ENCODE data around the gene VEGFA. TPM values are rescaled to one million over a fixed set of nuclear protein-coding genes. Genes with fewer than 3 reads are reported as not detected.

VEGFA gene
- total RNA-seq, 1 experiment from 2014 or later: 80.2 TPM

DNA sequence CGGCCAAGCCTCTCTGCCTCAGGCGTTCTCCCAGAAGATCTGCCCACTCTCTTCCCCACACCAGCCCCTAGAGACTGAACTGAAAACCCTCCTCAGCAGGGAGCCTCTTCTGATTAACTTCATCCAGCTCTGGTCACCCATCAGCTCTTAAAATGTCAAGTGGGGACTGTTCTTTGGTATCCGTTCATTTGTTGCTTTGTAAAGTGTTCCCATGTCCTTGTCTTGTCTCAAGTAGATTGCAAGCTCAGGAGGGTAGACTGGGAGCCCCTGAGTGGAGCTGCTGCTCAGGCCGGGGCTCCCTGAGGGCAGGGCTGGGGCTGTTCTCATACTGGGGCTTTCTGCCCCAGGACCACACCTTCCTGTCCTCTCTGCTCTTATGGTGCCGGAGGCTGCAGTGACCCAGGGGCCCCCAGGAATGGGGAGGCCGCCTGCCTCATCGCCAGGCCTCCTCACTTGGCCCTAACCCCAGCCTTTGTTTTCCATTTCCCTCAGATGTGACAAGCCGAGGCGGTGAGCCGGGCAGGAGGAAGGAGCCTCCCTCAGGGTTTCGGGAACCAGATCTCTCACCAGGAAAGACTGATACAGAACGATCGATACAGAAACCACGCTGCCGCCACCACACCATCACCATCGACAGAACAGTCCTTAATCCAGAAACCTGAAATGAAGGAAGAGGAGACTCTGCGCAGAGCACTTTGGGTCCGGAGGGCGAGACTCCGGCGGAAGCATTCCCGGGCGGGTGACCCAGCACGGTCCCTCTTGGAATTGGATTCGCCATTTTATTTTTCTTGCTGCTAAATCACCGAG lies 14.2 kb downstream of the VEGFA start:
- Histone ChIP-seq H3K4me3 (no peak overlapping the region), H3K36me3 (peaks cover 61% of the 10 kb centered on the region), H3K4me1 (replicated peaks) (no peaks in the 10 kb centered on the region), H3K27me3 (replicated peaks) (no peaks in the 10 kb centered on the region), H3K27ac (no peak overlapping the region), H3K9me3 (replicated peaks) (no peaks in the 10 kb centered on the region)
- no peak for DNase-seq (ENCODE audit: low read depth in 1 of 2, low spot score in 2 of 2)

GRCh38 chr6:43785220-43785752 lies 15.3 kb downstream of the VEGFA start:
- Histone ChIP-seq H3K9me3 (replicated peaks) (no peaks in the 10 kb centered on the region), H3K4me3 (no peak overlapping the region), H3K36me3 (peaks cover 51% of the 10 kb centered on the region), H3K4me1 (replicated peaks) (no peaks in the 10 kb centered on the region), H3K27me3 (replicated peaks) (no peaks in the 10 kb centered on the region), H3K27ac (no peak overlapping the region)
- DNase-seq (ENCODE audit: low read depth in 1 of 2, low spot score in 2 of 2): no peak

DNA sequence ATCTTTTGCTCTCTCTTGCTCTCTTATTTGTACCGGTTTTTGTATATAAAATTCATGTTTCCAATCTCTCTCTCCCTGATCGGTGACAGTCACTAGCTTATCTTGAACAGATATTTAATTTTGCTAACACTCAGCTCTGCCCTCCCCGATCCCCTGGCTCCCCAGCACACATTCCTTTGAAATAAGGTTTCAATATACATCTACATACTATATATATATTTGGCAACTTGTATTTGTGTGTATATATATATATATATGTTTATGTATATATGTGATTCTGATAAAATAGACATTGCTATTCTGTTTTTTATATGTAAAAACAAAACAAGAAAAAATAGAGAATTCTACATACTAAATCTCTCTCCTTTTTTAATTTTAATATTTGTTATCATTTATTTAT lies 15.9 kb downstream of the VEGFA start:
- no peaks in the 10 kb centered on the region for H3K27me3 ChIP-seq (replicated peaks)
- H3K36me3 ChIP-seq: peaks cover 44% of the 10 kb centered on the region
- H3K4me3 ChIP-seq: no peak overlapping the region
- H3K4me1 ChIP-seq (replicated peaks): no peaks in the 10 kb centered on the region
- DNase-seq (ENCODE audit: low read depth in 1 of 2, low spot score in 2 of 2): no peak
- H3K27ac ChIP-seq: no peak overlapping the region
- no peaks in the 10 kb centered on the region for H3K9me3 ChIP-seq (replicated peaks)

DNA sequence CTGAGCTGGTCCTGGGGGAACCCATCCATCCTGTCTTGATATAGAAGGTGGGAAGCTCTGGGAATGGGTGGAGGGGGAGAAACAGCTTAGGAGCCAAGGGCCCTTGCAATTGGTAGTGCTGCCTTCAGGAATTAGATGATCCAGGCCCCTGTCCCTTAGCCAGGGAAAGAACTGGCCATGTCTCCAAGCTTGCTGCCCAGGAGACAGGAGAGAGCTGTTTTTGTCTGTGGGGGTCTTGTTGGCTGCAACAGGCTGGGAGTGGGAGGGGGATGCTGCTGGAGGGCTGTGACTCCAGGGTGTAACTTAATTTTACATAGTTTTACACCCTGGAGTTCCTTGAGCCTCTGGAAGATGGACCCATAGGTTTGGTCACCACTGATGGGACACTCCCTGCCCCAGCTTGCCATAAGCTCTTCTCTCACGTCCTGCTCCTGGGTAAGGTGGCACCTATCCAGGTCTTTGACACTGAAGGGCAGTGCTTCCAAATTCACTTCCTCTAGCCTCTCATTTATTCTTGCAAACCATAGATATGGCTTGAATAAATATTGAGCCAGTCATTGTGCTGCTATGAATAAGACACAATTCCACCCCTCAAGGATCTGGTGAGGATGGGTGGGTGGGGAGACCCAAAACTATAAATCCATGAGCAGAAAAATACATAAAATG lies 16.8 kb downstream of the VEGFA start:
- H3K4me1 ChIP-seq (replicated peaks): no peaks in the 10 kb centered on the region
- H3K9me3 ChIP-seq (replicated peaks): no peaks in the 10 kb centered on the region
- peaks cover 35% of the 10 kb centered on the region for H3K36me3 ChIP-seq
- H3K27ac ChIP-seq: no peak overlapping the region
- no peaks in the 10 kb centered on the region for H3K27me3 ChIP-seq (replicated peaks)
- DNase-seq (ENCODE audit: low read depth in 1 of 2, low spot score in 2 of 2): no peak
- no peak overlapping the region for H3K4me3 ChIP-seq

DNA sequence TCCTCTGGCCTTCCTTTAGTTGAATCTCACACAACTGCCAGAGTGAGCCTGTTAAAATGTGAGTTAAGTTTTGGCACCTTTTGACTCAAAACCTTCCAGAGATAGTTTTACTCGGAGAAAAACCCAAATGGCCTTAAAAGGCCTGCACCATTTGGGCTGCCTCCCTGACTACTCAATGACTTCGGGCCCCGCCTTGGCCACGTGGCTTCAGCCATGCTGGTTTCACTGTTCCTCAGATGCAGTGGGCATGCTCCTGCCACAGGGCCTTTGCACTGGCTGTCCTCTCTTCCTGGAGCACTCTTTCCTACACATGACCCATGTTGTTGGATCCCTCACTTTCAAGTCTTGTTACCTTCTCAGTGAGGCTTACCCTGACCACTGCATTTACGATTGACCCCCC lies 18.3 kb downstream of the VEGFA start:
- H3K4me1 ChIP-seq (replicated peaks): no peaks in the 10 kb centered on the region
- H3K9me3 ChIP-seq (replicated peaks): no peaks in the 10 kb centered on the region
- DNase-seq (ENCODE audit: low read depth in 1 of 2, low spot score in 2 of 2): no peak
- no peak overlapping the region for H3K27ac ChIP-seq
- peaks cover 20% of the 10 kb centered on the region for H3K36me3 ChIP-seq
- H3K4me3 ChIP-seq: no peak overlapping the region
- H3K27me3 ChIP-seq (replicated peaks): no peaks in the 10 kb centered on the region

- H3K4me3 ChIP-seq: no peak overlapping the region
- H3K4me1 ChIP-seq (replicated peaks): no peaks in the 10 kb centered on the region
- no peaks in the 10 kb centered on the region for H3K9me3 ChIP-seq (replicated peaks)
- H3K27ac ChIP-seq: no peak overlapping the region
- no peak for DNase-seq (ENCODE audit: low read depth in 1 of 2, low spot score in 2 of 2)
- no peaks in the 10 kb centered on the region for H3K27me3 ChIP-seq (replicated peaks)
- peaks cover 9% of the 10 kb centered on the region for H3K36me3 ChIP-seq
These were observed 19.4 kb downstream of the VEGFA start for GRCh38 chr6:43789447-43789846.

DNA sequence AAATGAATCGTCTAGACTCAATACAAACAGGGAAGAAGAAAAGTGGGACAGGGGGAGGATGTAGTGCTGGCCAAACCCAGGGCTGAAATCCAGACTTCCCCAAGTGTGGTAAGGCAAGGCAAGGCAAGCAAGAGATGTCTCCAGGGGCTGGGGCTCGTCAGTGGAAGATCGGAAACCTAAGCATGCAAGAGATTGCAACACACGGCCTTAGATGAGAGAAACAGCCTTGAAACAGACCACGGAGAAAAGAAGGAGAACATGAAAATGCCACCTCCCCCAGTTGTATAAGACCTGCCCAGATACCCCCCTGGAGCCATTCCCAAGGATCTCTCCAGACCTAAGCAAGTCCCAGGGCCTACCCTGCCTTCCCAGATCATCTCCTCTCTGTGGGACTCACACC lies 20.0 kb downstream of the VEGFA start:
- DNase-seq (ENCODE audit: low read depth in 1 of 2, low spot score in 2 of 2): no peak
- peaks cover 6% of the 10 kb centered on the region for H3K36me3 ChIP-seq
- no peak overlapping the region for H3K27ac ChIP-seq

GRCh38 chr6:43791745-43792422 lies 21.9 kb downstream of the VEGFA start:
- H3K27ac ChIP-seq: no peak overlapping the region
- DNase-seq (ENCODE audit: low read depth in 1 of 2, low spot score in 2 of 2): no peak
- no peaks in the 10 kb centered on the region for H3K9me3 ChIP-seq (replicated peaks)
- H3K4me3 ChIP-seq: no peak overlapping the region
- no peaks in the 10 kb centered on the region for H3K4me1 ChIP-seq (replicated peaks)
- no peaks in the 10 kb centered on the region for H3K27me3 ChIP-seq (replicated peaks)
- no peaks in the 10 kb centered on the region for H3K36me3 ChIP-seq

More for the DNA sequence above, 20.0 kb downstream of the VEGFA start:
- Histone ChIP-seq H3K4me3 (no peak overlapping the region), H3K9me3 (replicated peaks) (no peaks in the 10 kb centered on the region), H3K27me3 (replicated peaks) (no peaks in the 10 kb centered on the region), H3K4me1 (replicated peaks) (no peaks in the 10 kb centered on the region)

GRCh38 chr6:43793154-43793874 lies 23.3 kb downstream of the VEGFA start:
- no peak overlapping the region for H3K27ac ChIP-seq
- no peak for DNase-seq (ENCODE audit: low read depth in 1 of 2, low spot score in 2 of 2)
- no peaks in the 10 kb centered on the region for H3K27me3 ChIP-seq (replicated peaks)
- H3K36me3 ChIP-seq: no peaks in the 10 kb centered on the region
- H3K4me3 ChIP-seq: no peak overlapping the region
- no peaks in the 10 kb centered on the region for H3K9me3 ChIP-seq (replicated peaks)
- H3K4me1 ChIP-seq (replicated peaks): peaks cover 1% of the 10 kb centered on the region

DNA sequence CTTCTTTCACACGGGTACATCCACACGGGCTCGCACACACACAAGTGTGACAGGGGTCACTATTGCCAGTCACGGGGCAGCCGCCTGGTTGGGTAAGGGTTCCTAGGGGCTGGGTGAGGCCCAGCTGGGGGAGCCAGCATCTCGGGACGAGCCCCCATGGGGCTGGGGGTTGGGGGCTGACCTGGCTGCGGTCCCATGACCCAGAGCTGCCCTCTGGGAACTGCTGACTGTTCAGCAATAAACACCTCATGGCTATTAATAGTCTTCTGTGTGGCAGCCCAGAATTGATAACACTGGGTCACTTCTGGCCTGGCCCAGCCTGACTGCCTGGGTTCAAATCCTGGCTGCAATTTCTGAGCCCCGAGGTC lies 23.8 kb downstream of the VEGFA start:
- Histone ChIP-seq H3K36me3 (no peaks in the 10 kb centered on the region), H3K4me3 (no peak overlapping the region), H3K4me1 (replicated peaks) (peaks cover 7% of the 10 kb centered on the region), H3K27me3 (replicated peaks) (no peaks in the 10 kb centered on the region), H3K9me3 (replicated peaks) (no peaks in the 10 kb centered on the region), H3K27ac (no peak overlapping the region)
- DNase-seq (ENCODE audit: low read depth in 1 of 2, low spot score in 2 of 2): no peak

GRCh38 chr6:43795421-43795820 lies 25.4 kb downstream of the VEGFA start:
- no peak for DNase-seq (ENCODE audit: low read depth in 1 of 2, low spot score in 2 of 2)
- Histone ChIP-seq H3K36me3 (no peaks in the 10 kb centered on the region), H3K9me3 (replicated peaks) (no peaks in the 10 kb centered on the region)

GRCh38 chr6:43796168-43796567 lies 26.2 kb downstream of the VEGFA start:
- Histone ChIP-seq H3K9me3 (replicated peaks) (no peaks in the 10 kb centered on the region), H3K4me1 (replicated peaks) (peaks cover 8% of the 10 kb centered on the region), H3K27ac (no peak overlapping the region), H3K4me3 (no peak overlapping the region), H3K36me3 (no peaks in the 10 kb centered on the region), H3K27me3 (replicated peaks) (no peaks in the 10 kb centered on the region)
- no peak for DNase-seq (ENCODE audit: low read depth in 1 of 2, low spot score in 2 of 2)

More at GRCh38 chr6:43795421-43795820, 25.4 kb downstream of the VEGFA start:
- H3K27ac ChIP-seq: no peak overlapping the region
- H3K27me3 ChIP-seq (replicated peaks): no peaks in the 10 kb centered on the region
- H3K4me1 ChIP-seq (replicated peaks): peaks cover 8% of the 10 kb centered on the region
- H3K4me3 ChIP-seq: no peak overlapping the region

Data from SJSA1 (cell line).